ENCODE results near the gene LUZP2.

The LUZP2 gene

DNA sequence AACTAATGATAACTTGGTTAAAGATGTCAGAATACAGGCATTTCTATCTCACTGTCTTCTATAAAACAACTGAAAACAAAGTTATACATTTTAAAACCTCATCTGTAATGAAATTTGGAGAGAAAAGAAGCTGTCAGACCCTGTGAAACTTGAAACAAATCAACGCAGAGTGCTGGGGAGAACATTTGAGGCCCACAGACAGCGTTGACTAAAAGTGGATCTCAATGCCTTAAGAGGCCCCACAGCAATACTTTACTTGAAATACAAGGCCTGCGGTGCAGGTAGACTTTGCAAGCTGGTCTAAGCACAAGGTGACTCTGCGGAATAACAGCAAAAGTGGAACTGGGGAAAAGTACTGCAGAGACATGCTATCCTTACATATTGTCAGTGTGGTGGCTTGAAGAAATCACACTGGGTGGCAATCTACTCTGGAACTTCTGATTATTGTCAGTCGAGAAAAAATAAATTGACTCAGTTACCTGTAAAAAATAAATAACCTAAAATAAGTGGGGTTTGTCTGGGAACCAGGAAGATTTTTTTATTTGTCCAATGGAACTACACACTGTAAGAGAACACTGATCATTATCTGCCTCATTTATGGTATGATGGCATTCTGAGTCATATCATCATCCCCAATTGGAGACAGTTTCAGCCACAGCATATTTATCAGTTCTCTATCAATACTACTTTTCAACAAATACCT lies 138.9 kb downstream of the LUZP2 start:
- DNase-seq (ENCODE audit: low spot score), result peak; percentile 25

DNA sequence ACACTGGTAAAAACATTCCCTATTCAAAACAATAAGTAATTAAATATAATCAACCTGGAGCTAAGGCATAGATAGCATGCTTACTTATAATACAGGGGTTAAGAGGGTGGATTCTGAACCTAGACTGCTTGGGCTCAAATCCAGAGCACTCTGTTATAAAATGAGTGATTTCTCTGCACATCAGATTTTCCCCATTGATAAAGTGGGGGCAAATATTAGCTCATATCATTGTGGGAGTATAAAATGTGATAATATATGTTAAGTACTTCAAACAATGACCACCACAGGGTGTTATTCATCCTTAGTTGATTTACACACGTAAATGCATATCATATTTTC lies 139.4 kb downstream of the LUZP2 start:
- no peak for DNase-seq (ENCODE audit: low spot score)

DNA sequence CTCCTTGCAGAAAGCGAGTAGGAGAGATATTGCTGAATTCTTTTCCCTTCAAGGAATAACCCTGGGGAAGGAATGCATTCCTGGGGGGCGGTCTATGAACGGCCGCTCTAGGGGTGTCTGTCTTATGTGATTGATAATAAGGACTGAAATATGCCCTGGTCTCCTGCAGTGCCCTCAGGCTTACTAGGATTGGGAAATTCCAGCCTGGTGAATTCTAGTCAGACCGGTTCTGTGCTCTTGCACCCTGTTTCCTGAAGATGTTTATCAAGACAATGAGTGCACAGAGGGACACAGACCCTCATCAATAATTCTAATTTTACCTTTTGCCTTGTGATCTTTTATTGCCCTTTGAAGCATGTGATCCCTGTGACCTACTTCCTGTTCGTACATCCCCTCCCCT lies 140.7 kb downstream of the LUZP2 start:
- DNase-seq (ENCODE audit: low spot score), result no peak

DNA sequence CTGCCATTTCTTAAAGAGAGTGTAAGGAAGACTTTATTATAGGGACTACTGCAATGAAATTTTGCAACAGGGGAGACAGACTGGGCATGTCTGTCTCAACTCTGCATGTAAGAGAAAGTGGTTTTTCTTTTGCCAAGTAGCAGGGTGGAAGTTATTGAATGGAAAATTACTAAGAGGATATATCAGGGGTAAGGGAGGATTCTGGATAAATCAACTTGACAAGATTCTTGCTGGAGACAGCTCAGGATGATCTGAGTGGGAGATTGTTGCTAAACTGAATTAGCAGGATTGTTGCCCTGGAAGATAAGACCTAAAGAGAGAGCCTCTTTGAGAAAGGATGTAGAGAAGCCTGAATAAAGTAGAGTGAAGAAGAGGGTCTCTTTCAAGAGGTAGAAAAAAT lies 145.8 kb downstream of the LUZP2 start:
- no peak for DNase-seq (ENCODE audit: low spot score)

DNA sequence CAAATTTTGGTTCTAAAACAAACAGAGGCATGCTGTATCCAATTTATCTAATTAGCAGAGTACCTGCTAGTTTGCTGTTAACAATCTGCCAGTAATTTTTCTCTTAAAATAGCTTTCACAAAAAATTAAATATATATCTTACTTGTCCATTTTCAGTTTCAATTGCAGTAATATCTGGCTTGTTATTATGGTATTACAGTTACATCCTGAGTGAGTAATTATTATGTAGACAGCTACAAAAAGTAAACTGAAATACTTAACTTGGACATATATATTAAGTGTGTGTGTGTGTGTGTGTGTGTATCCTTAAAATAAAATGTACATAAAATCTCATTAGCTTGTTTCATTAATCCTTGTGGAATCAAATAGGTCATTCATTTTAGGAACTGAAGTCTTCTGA lies 148.7 kb downstream of the LUZP2 start:
- DNase-seq (ENCODE audit: low spot score), result no peak

- DNase-seq (ENCODE audit: low spot score), result no peak
Measured at GRCh38 chr11:24651873-24652272, 155.0 kb downstream of the LUZP2 start.

DNA sequence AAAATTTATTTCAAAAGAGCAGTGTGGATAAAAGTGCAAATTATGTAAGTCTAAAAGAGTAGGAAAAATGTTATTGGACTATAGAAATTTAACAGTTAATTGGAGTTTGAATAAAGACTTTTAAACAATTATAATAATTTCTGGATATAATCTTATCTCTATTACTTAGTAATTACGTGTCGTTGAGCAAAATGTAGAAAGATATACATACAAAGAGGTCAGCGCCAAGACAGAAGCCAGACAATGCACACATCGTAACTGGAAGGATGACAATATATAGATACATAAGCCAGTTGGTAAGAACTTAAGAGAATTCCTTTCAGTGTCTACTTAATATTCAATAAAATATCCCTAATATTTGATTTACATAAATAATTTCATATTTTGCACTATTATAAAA lies 157.0 kb downstream of the LUZP2 start:
- DNase-seq (ENCODE audit: low spot score), result no peak

GRCh38 chr11:24661331-24661730 lies 164.5 kb downstream of the LUZP2 start:
- no peak for DNase-seq (ENCODE audit: low spot score)

GRCh38 chr11:24664399-24664798 lies 167.5 kb downstream of the LUZP2 start:
- no peak for DNase-seq (ENCODE audit: low spot score)

DNA sequence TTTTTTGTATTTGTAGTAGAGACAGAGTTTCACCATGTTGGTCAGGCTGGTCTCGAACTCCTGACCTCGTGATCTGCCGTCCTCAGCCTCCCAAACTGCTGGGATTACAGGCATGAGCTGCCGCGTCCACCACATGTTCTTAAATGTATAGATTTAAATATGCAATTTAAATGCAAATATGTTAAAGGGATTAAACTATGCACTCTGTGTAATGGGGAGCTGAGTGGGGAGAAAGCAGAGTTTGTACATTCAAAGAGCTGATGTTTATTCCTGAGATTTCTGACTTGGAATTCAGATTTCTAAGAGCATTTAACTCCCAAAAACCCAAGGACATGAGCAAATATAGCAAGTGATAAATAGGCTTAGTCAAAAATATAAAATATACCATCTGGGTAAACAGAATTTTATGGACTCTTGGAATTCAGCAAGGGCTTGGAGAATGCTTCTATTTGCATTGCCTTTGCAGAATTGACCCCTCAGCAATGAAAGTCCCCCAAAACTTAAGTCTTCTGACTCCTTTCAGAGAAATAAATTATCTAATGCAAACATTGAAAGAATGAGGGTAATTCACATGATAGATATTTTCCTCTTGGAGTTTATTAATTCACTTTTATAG lies 170.6 kb downstream of the LUZP2 start:
- no peak for DNase-seq (ENCODE audit: low spot score)

- DNase-seq (ENCODE audit: low spot score), result no peak
Measured at GRCh38 chr11:24678703-24679348, 182.0 kb downstream of the LUZP2 start.

DNA sequence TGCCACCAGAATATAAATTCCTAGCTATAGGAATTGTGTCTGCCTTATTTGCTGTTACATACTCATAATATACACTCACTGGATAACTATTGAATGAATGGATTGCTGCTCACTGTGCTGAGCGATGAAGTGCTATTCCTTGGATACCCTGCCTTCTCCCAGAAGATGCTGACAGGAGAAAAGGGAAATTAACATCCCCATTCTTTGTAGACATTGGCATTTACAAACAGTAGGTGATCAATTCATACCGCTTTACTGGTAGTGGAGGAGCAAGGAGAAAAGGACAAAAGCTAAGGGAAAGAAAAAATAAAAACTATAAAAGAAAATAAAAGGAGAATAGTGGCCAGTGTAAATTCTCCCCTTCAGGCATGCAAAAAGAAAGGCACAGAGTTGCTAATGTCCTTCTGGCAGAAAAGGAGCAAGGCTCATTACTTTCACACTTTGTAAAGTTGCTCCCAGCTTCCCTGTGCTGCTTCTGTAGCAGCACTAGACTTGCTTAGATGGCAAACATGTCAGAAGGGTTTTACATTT lies 183.0 kb downstream of the LUZP2 start:
- DNase-seq (ENCODE audit: low spot score), result peak; percentile 7

GRCh38 chr11:24683583-24683982 lies 186.7 kb downstream of the LUZP2 start:
- DNase-seq (ENCODE audit: low spot score), result peak; percentile 28

- DNase-seq (ENCODE audit: low spot score), result no peak
Measured at GRCh38 chr11:24685821-24686220, 189.0 kb downstream of the LUZP2 start.

DNA sequence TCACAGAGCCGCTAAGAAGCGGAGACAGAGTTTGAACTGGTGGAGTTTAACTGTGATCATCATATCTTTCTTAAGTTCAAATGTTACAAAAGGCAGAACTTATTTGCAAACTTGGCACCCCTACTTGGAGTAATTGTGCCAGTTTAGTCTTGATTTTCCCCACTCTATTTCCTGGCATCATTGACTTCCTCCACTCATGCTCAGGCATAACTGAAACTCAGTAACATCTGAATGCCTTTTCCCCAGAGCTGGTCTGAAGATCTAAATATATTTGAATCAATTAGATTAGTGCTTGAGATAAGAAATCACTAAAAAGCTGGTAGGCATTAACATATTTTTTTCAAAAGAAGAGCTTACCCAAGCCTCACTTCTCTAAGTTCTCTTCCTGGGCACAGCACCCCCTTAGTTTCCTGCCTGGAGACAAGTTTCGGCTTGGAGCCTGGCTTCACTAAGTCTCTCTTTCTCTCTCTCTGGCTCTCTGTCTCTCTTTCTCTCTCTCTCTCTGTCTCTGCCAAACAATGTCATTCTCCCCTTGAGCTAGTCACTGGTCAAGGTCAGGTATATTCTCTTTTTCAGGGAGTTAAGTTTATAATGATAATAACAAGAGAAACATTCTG lies 190.8 kb downstream of the LUZP2 start:
- no peak for DNase-seq (ENCODE audit: low spot score)

- DNase-seq (ENCODE audit: low spot score), result no peak
Measured at GRCh38 chr11:24688981-24689380, 192.1 kb downstream of the LUZP2 start.

GRCh38 chr11:24697522-24698111 lies 200.8 kb downstream of the LUZP2 start:
- peak; percentile 48 for DNase-seq (ENCODE audit: low spot score)

DNA sequence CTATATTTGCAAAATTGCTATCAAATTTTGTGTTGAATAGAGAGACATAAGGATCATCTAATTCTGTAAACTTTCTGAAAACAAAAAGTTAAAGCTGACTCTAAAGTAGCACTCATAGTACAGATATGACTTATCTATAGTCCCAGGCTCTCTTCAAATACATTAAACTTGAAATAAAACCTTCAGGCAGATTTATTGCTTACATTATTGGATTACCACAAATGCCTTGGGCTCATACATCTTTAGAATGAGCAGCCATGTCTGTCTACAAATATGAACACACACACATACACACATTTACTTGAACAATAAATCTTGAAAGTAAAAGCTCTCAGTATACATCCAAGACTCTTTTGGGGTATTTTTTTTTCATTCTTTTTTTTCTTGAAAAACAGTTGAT lies 207.9 kb downstream of the LUZP2 start:
- DNase-seq (ENCODE audit: low spot score), result no peak

GRCh38 chr11:24705474-24705873 lies 208.6 kb downstream of the LUZP2 start:
- no peak for DNase-seq (ENCODE audit: low spot score)

DNA sequence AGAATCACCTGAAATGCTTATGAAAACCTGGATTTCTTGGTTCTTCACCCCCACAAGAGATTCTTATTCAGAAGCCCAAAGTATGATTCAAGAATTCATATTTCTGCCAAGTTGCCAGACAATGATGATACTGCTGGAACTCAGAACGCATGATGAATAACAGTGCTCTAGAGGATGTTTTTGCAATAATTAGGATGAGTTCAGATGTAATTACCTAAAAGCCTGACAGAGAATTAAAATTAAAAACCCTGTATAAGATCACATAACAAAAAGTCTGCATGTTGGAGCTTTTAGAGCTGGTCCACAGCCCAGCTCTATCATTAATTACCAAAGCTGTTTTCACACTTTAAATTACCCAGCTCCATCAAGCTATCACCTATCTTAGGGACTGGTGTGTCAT lies 211.8 kb downstream of the LUZP2 start:
- DNase-seq (ENCODE audit: low spot score), result no peak

DNA sequence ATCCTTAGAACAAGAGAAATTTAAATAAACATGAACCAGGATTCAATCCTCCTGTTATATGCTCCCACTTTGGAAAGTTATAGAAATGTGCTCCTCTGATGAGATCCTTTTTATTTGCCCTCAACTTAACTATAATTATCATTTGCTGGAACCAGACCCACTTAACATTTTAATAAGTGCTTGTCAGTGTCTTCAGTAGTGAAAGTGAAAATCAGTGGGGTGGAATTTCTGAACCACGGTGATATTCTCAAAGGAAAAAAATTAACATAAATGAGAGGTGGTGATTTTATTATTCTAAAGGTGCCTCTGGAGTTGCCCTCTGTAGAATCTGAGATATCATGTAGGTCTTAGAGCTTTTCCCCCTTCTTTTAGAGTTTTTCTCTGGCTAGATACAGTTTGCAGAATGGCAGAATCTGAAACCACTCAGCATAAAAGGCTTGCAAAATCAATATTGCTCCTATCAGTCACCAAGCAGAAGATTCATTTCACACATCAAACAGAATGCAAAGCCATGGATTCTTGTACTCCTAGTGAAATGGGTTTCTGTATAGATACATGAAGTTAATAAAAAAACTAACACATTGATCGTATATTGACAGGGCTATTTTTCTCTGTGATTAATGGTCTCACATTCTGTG lies 213.2 kb downstream of the LUZP2 start:
- DNase-seq (ENCODE audit: low spot score), result no peak

- no peak for DNase-seq (ENCODE audit: low spot score)
Measured at GRCh38 chr11:24714601-24715000, 217.7 kb downstream of the LUZP2 start.

Data from kidney tubule cell (primary cell).